Colonic mucosa (tissue), 4 donors: ENCODE measurements around the gene SPINDOC. TPM values are rescaled to one million over a fixed set of nuclear protein-coding genes. Genes with fewer than 3 reads are reported as not detected.

Source experiments
- DNase-seq: peaks from one replicate; pipeline ENCODE4 v3.0.0-alpha.2; 2020
- H3K27ac ChIP-seq: fragments of 200-600 bp; one replicate; pipeline ENCODE4 v1.8.0; 2021
- H3K27me3 ChIP-seq: fragments of 200-600 bp; one replicate; pipeline ENCODE4 v1.8.0; 2021
- H3K36me3 ChIP-seq: fragments of 200-600 bp; one replicate; pipeline ENCODE4 v1.8.0; 2021
- H3K4me1 ChIP-seq: fragments of 200-600 bp; one replicate; pipeline ENCODE4 v1.8.0; 2021; ENCODE audit warnings: mild to moderate bottlenecking
- H3K4me3 ChIP-seq: fragments of 200-600 bp; one replicate; pipeline ENCODE4 v1.8.0; 2021
- H3K9ac ChIP-seq, 2 donors: one replicate each; pipeline ENCODE4 v1.7.0; 2013; ENCODE audit warnings: control low read depth in 2 of 2, low read depth in 2 of 2, low read length in 2 of 2
- H3K9me3 ChIP-seq: fragments of 200-600 bp; one replicate; pipeline ENCODE4 v1.8.0; 2021
- intact Hi-C: fragments of 100-400 bp; cut with DNase I; formaldehyde crosslinking; loops from one replicate; pipeline ENCODE4 v1.14.1; 2022
- total RNA-seq, 2 donors: library from RNA; stranded (reverse); fragmentation: NEBNext Ultra II Directional in 1 of 2; extraction: Animal tissue kit (Norgen Biotek cat#: 25700) in 1 of 2; gene quantifications; one replicate each; pipeline ENCODE4 v1.2.1, GENCODE V29; 2021
- TF ChIP-seq, protein P1 (sequence below): fragments of 200-600 bp; IDR thresholded peaks from one replicate; pipeline ENCODE4 v1.8.0; 2022; ENCODE audit warnings: antibody characterized with exemption, mild to moderate bottlenecking
- donor health status: healthy.
- donor health status: DM: no; HTN: no; CAD: no.
- donor health status: DM: no; HTN: no; CAD: no.

Gene SPINDOC
- total RNA-seq, 2 donors from 2014 or later: 9.3 to 11.8 TPM

GRCh38 chr11:63873311-63873710 is 60.1 kb downstream of the SPINDOC start:
- Histone ChIP-seq H3K27me3 (no peaks in the 10 kb centered on the region), H3K36me3 (no peaks in the 10 kb centered on the region), H3K9ac (peak overlapping the region in 1 of 2 donors; percentile 67), H3K9me3 (no peaks in the 10 kb centered on the region), H3K27ac (peak overlapping the region; percentile 85), H3K4me3 (no peak overlapping the region), H3K4me1 (peaks cover 32% of the 10 kb centered on the region)
- intact Hi-C loops: no loop called here
- no peak for DNase-seq
- TF ChIP-seq, protein P1, sequence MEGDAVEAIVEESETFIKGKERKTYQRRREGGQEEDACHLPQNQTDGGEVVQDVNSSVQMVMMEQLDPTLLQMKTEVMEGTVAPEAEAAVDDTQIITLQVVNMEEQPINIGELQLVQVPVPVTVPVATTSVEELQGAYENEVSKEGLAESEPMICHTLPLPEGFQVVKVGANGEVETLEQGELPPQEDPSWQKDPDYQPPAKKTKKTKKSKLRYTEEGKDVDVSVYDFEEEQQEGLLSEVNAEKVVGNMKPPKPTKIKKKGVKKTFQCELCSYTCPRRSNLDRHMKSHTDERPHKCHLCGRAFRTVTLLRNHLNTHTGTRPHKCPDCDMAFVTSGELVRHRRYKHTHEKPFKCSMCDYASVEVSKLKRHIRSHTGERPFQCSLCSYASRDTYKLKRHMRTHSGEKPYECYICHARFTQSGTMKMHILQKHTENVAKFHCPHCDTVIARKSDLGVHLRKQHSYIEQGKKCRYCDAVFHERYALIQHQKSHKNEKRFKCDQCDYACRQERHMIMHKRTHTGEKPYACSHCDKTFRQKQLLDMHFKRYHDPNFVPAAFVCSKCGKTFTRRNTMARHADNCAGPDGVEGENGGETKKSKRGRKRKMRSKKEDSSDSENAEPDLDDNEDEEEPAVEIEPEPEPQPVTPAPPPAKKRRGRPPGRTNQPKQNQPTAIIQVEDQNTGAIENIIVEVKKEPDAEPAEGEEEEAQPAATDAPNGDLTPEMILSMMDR: no peak

DNA sequence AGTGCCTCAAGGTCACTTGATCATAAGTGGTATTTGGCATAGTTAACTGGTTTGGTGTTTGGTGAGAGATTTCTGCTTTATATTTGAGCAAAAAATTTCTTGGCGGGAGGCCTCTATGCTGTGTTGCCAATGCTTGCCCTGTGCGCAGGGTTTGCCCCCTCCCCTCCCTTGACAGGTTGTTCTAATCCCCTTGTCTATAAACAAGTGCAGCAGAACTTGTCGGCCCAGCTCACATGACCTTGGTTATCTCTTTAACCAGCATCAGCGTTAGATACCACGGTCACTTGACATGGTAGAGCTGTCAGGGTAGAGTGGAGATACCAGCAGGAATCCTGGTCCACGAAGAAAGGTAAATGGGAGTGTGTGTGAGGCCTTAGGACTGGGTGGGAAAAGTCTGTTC is 61.3 kb downstream of the SPINDOC start:
- peaks cover 24% of the 10 kb centered on the region for H3K4me1 ChIP-seq
- H3K27ac ChIP-seq: no peak overlapping the region
- intact Hi-C loops: no loop called here
- H3K27me3 ChIP-seq: no peaks in the 10 kb centered on the region
- no peak overlapping the region for H3K9ac ChIP-seq
- H3K36me3 ChIP-seq: no peaks in the 10 kb centered on the region
- DNase-seq: no peak
- no peaks in the 10 kb centered on the region for H3K9me3 ChIP-seq
- no peak overlapping the region for H3K4me3 ChIP-seq
- TF ChIP-seq, protein P1: no peak

- Histone ChIP-seq H3K9me3 (no peaks in the 10 kb centered on the region), H3K4me1 (peaks cover 18% of the 10 kb centered on the region), H3K36me3 (no peaks in the 10 kb centered on the region), H3K4me3 (no peak overlapping the region), H3K27ac (no peak overlapping the region), H3K27me3 (no peaks in the 10 kb centered on the region), H3K9ac (no peak overlapping the region)
- no peak for DNase-seq
- intact Hi-C loops: no loop called here
- TF ChIP-seq, protein P1: no peak
Observed at GRCh38 chr11:63875506-63876065, 62.3 kb downstream of the SPINDOC start.

DNA sequence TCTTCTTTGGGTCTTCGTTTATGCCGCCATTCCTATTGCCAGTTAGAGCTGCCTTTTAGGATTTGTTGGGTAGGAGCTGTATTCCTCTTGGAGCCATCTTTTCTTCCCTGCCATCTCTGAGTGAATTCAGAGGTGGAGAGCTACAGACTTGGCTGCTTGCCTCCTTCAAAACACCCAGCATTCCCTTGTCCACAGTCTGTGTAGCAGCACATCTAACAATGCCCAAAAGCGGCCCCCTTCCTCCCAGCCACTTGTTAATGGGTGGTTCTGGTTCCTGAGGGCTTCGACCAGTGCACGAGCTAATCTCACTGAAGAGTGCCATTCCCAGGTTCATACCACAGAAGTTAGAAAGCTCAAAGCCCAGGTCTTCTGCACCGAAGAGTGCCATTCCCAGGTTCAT is 63.4 kb downstream of the SPINDOC start:
- peaks cover 18% of the 10 kb centered on the region for H3K4me1 ChIP-seq

More for the DNA sequence above, 63.4 kb downstream of the SPINDOC start:
- no peaks in the 10 kb centered on the region for H3K9me3 ChIP-seq
- no peak overlapping the region for H3K27ac ChIP-seq
- H3K4me3 ChIP-seq: no peak overlapping the region
- no peaks in the 10 kb centered on the region for H3K27me3 ChIP-seq
- H3K36me3 ChIP-seq: no peaks in the 10 kb centered on the region
- no peak for DNase-seq
- TF ChIP-seq, protein P1: no peak
- H3K9ac ChIP-seq: no peak overlapping the region
- intact Hi-C loops: no loop called here

Other genes with a start within 250 kb of the SPINDOC start
- 10 to 100 TPM in 1 of 2 donors, 1 to 10 TPM in 1; 3.8 to 13.2 TPM for gene PLAAT3, start 199.0 kb upstream of the SPINDOC start, total RNA-seq
- gene ATL3, start 142.1 kb upstream of the SPINDOC start, total RNA-seq: 10 to 100 TPM; 38.2 to 55.2 TPM
- 100 to 1,000 TPM; 110 to 128 TPM for gene RTN3, start 132.0 kb upstream of the SPINDOC start, total RNA-seq
- 1 to 10 TPM; 4.8 to 7.0 TPM for gene ZFTA, start 44.7 kb upstream of the SPINDOC start, total RNA-seq
- gene MARK2, start 25.7 kb downstream of the SPINDOC start, total RNA-seq: 10 to 100 TPM; 86.8 to 96.8 TPM
- 1 to 10 TPM; 4.8 to 5.2 TPM for gene RCOR2, start 103.7 kb downstream of the SPINDOC start, total RNA-seq
- gene NAA40, start 125.5 kb downstream of the SPINDOC start, total RNA-seq: 10 to 100 TPM; 20.5 to 32.9 TPM
- gene COX8A, start 161.2 kb downstream of the SPINDOC start, total RNA-seq: 100 to 1,000 TPM; 647 to 875 TPM
- gene OTUB1, start 173.0 kb downstream of the SPINDOC start, total RNA-seq: 10 to 100 TPM; 78.7 to 82.5 TPM
- under 1 TPM; 0.20 to 0.96 TPM for gene FLRT1, start 222.5 kb downstream of the SPINDOC start, total RNA-seq